ENCODE measurements around the gene BEGAIN. TPM values are rescaled to one million over a fixed set of nuclear protein-coding genes. Genes with fewer than 3 reads are reported as not detected.
A peak's percentile ranks its signal among the peaks of the same experiment; 100 is the strongest.

Gene BEGAIN
- total RNA-seq, 2 donors from 2014 or later = 2.1 to 2.4 TPM

GRCh38 chr14:100540926-100541620 is 46.1 kb downstream of the BEGAIN start:
- Mint-ChIP-seq H3K4me3 (no peak overlapping the region), H3K36me3 (ENCODE audit: low read depth) (no peaks in the 10 kb centered on the region), H3K9me3 (no peaks in the 10 kb centered on the region), H3K27me3 (no peaks in the 10 kb centered on the region), H3K27ac (no peak overlapping the region), H3K4me1 (no peaks in the 10 kb centered on the region)
- no peak for ATAC-seq (replicated peaks)

- ATAC-seq (replicated peaks) = peak; percentile 24
- Mint-ChIP-seq H3K9me3 (no peaks in the 10 kb centered on the region), H3K36me3 (ENCODE audit: low read depth) (no peaks in the 10 kb centered on the region), H3K27me3 (no peaks in the 10 kb centered on the region), H3K4me1 (no peaks in the 10 kb centered on the region), H3K27ac (no peak overlapping the region), H3K4me3 (no peak overlapping the region)
Observed at GRCh38 chr14:100540141-100540925, 46.9 kb downstream of the BEGAIN start.

- H3K27me3 Mint-ChIP-seq = no peaks in the 10 kb centered on the region
- ATAC-seq (replicated peaks) = no peak
- no peaks in the 10 kb centered on the region for H3K36me3 Mint-ChIP-seq (ENCODE audit: low read depth)
- no peaks in the 10 kb centered on the region for H3K4me1 Mint-ChIP-seq
- no peak overlapping the region for H3K27ac Mint-ChIP-seq
- no peak overlapping the region for H3K4me3 Mint-ChIP-seq
- no peaks in the 10 kb centered on the region for H3K9me3 Mint-ChIP-seq
Observed at GRCh38 chr14:100539766-100540140, 47.5 kb downstream of the BEGAIN start.

GRCh38 chr14:100539003-100539660 is 48.1 kb downstream of the BEGAIN start:
- Mint-ChIP-seq H3K27me3 (no peaks in the 10 kb centered on the region), H3K27ac (no peak overlapping the region), H3K4me1 (no peaks in the 10 kb centered on the region), H3K9me3 (no peaks in the 10 kb centered on the region), H3K4me3 (no peak overlapping the region), H3K36me3 (ENCODE audit: low read depth) (no peaks in the 10 kb centered on the region)
- ATAC-seq (replicated peaks) = no peak

GRCh38 chr14:100538351-100539002 is 48.7 kb downstream of the BEGAIN start:
- H3K9me3 Mint-ChIP-seq = no peaks in the 10 kb centered on the region
- H3K4me3 Mint-ChIP-seq = no peak overlapping the region
- H3K27ac Mint-ChIP-seq = no peak overlapping the region
- H3K4me1 Mint-ChIP-seq = no peaks in the 10 kb centered on the region
- H3K36me3 Mint-ChIP-seq (ENCODE audit: low read depth) = no peaks in the 10 kb centered on the region
- H3K27me3 Mint-ChIP-seq = no peaks in the 10 kb centered on the region
- no peak for ATAC-seq (replicated peaks)

- Mint-ChIP-seq H3K27me3 (no peaks in the 10 kb centered on the region), H3K4me1 (no peaks in the 10 kb centered on the region), H3K27ac (no peak overlapping the region), H3K36me3 (ENCODE audit: low read depth) (no peaks in the 10 kb centered on the region), H3K9me3 (no peaks in the 10 kb centered on the region), H3K4me3 (no peak overlapping the region)
- ATAC-seq (replicated peaks) = no peak
Observed at GRCh38 chr14:100537446-100538350, 49.5 kb downstream of the BEGAIN start.

- ATAC-seq (replicated peaks) = no peak
- no peaks in the 10 kb centered on the region for H3K36me3 Mint-ChIP-seq (ENCODE audit: low read depth)
- H3K27me3 Mint-ChIP-seq = no peaks in the 10 kb centered on the region
- H3K9me3 Mint-ChIP-seq = no peaks in the 10 kb centered on the region
- no peak overlapping the region for H3K27ac Mint-ChIP-seq
- H3K4me1 Mint-ChIP-seq = no peaks in the 10 kb centered on the region
- no peak overlapping the region for H3K4me3 Mint-ChIP-seq
Observed at GRCh38 chr14:100536721-100537445, 50.3 kb downstream of the BEGAIN start.

GRCh38 chr14:100536121-100536510 is 51.1 kb downstream of the BEGAIN start:
- Mint-ChIP-seq H3K27ac (no peak overlapping the region), H3K4me1 (no peaks in the 10 kb centered on the region), H3K36me3 (ENCODE audit: low read depth) (no peaks in the 10 kb centered on the region), H3K9me3 (no peaks in the 10 kb centered on the region), H3K27me3 (no peaks in the 10 kb centered on the region), H3K4me3 (no peak overlapping the region)
- ATAC-seq (replicated peaks) = no peak

GRCh38 chr14:100535287-100536120 is 51.7 kb downstream of the BEGAIN start:
- ATAC-seq (replicated peaks) = no peak
- Mint-ChIP-seq H3K36me3 (ENCODE audit: low read depth) (no peaks in the 10 kb centered on the region), H3K9me3 (no peaks in the 10 kb centered on the region), H3K27me3 (no peaks in the 10 kb centered on the region), H3K27ac (no peak overlapping the region), H3K4me3 (no peak overlapping the region), H3K4me1 (no peaks in the 10 kb centered on the region)

- Mint-ChIP-seq H3K27me3 (no peaks in the 10 kb centered on the region), H3K9me3 (no peaks in the 10 kb centered on the region), H3K36me3 (ENCODE audit: low read depth) (no peaks in the 10 kb centered on the region), H3K4me1 (no peaks in the 10 kb centered on the region), H3K27ac (no peak overlapping the region), H3K4me3 (no peak overlapping the region)
- ATAC-seq (replicated peaks) = no peak
Observed at GRCh38 chr14:100534528-100535286, 52.5 kb downstream of the BEGAIN start.

GRCh38 chr14:100533656-100534485 is 53.3 kb downstream of the BEGAIN start:
- no peaks in the 10 kb centered on the region for H3K4me1 Mint-ChIP-seq
- no peaks in the 10 kb centered on the region for H3K9me3 Mint-ChIP-seq
- H3K4me3 Mint-ChIP-seq = no peak overlapping the region
- no peak overlapping the region for H3K27ac Mint-ChIP-seq
- no peaks in the 10 kb centered on the region for H3K36me3 Mint-ChIP-seq (ENCODE audit: low read depth)
- no peak for ATAC-seq (replicated peaks)
- no peaks in the 10 kb centered on the region for H3K27me3 Mint-ChIP-seq

All from activated T-helper 17 cell treated with anti-CD3 and anti-CD28 coated beads, Interleukin-2, amount 50 U/mL, for 72 hours (primary cell).